ENCODE results near the gene GPATCH1.
A peak's percentile ranks its signal among the peaks of the same experiment; 100 is the strongest.

DNA sequence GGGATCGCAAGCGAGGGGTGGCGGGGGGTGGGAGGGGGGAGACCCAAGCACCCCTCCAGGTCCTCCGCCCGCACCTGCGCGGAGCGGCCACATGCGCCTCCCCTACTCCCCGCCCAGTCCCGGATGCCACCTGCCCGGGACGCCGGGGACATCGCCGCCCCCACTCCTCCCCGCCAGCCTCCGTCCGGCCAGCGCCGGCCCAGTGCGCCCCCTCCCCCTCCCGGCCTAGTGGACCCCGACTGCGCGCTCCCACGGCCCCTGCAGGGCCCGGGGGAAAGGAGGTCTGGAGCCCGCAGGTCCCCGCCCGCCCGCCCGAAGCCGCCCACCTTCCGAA lies 16.6 kb upstream of the GPATCH1 start:
- TF ChIP-seq RXRA (IDR thresholded peaks at IDR 0.05; ENCODE audit: insufficient read depth, low read depth, low read length) (no peak), CREB1 (IDR thresholded peaks at IDR 0.05) (no peak), POLR2A (IDR thresholded peaks at IDR 0.05; ENCODE audit: control extremely low read depth in 1 of 2, low read depth in 2 of 2, low read length in 2 of 2) (no peak), TCF12 (IDR thresholded peaks at IDR 0.05; ENCODE audit: low read depth, low read length) (0 out of 2 replicates have a peak, but pooled peaks have one; percentile 33), EGR1 (IDR thresholded peaks at IDR 0.05; ENCODE audit: borderline replicate concordance, low read depth, low read length) (no peak), MAFK (IDR thresholded peaks at IDR 0.05; ENCODE audit: low read depth, low read length) (no peak), NRF1 (IDR thresholded peaks at IDR 0.05; ENCODE audit: low read depth, low read length) (no peak), CBX5 (IDR thresholded peaks at IDR 0.05; ENCODE audit: low read depth, low read length) (no peak), RAD21 (IDR thresholded peaks at IDR 0.05 in 1 of 2, conservative IDR thresholded peaks at IDR 0.05 in 1 of 2; ENCODE audit: low read depth in 2 of 2, low read length in 2 of 2) (no peak)
- TF ChIP-seq, protein P1, sequence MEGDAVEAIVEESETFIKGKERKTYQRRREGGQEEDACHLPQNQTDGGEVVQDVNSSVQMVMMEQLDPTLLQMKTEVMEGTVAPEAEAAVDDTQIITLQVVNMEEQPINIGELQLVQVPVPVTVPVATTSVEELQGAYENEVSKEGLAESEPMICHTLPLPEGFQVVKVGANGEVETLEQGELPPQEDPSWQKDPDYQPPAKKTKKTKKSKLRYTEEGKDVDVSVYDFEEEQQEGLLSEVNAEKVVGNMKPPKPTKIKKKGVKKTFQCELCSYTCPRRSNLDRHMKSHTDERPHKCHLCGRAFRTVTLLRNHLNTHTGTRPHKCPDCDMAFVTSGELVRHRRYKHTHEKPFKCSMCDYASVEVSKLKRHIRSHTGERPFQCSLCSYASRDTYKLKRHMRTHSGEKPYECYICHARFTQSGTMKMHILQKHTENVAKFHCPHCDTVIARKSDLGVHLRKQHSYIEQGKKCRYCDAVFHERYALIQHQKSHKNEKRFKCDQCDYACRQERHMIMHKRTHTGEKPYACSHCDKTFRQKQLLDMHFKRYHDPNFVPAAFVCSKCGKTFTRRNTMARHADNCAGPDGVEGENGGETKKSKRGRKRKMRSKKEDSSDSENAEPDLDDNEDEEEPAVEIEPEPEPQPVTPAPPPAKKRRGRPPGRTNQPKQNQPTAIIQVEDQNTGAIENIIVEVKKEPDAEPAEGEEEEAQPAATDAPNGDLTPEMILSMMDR (IDR thresholded peaks at IDR 0.05; ENCODE audit: control extremely low read depth in 1 of 3, insufficient read depth in 1 of 3, low read depth in 1 of 3, low read length in 3 of 3): no peak
- TF ChIP-seq, protein P2, sequence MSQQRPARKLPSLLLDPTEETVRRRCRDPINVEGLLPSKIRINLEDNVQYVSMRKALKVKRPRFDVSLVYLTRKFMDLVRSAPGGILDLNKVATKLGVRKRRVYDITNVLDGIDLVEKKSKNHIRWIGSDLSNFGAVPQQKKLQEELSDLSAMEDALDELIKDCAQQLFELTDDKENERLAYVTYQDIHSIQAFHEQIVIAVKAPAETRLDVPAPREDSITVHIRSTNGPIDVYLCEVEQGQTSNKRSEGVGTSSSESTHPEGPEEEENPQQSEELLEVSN (IDR thresholded peaks at IDR 0.05): no peak; the same call in 1 of the 2 replicates
